Neural cell (in vitro differentiated cells): ENCODE data around the gene PIBF1.
"Not testable (repeated sequence)": the region's sequence is repeated elsewhere in the genome, so short reads cannot be mapped to it uniquely, and the experiment has no call there.

Experiments used
- CTCF ChIP-seq: fragments of 450-650 bp; IDR thresholded peaks from 2 replicates; pipeline ENCODE4 v1.5.1; 2014; ENCODE audit warnings: antibody characterized with exemption, mild to moderate bottlenecking, moderate library complexity; ENCODE audit not compliant: poor library complexity, severe bottlenecking
- EP300 ChIP-seq: fragments of 450-650 bp; conservative IDR thresholded peaks from 2 replicates; pipeline ENCODE4 v1.6.1; 2014; ENCODE audit warnings: antibody characterized with exemption, mild to moderate bottlenecking, moderate library complexity; ENCODE audit not compliant: poor library complexity, severe bottlenecking
- EZH2 ChIP-seq: fragments of 200-600, 300-800 bp; shearing (Covaris generic), sonication (generic); IDR thresholded peaks from 2 replicates; pipeline ENCODE4 v1.6.1; 2014; ENCODE audit warnings: antibody characterized with exemption, low read length, borderline replicate concordance, mild to moderate bottlenecking; ENCODE audit not compliant: insufficient read depth, poor library complexity, severe bottlenecking
- MXI1 ChIP-seq: fragments of 450-650 bp; conservative IDR thresholded peaks from 2 replicates; pipeline ENCODE4 v1.6.1; 2014; ENCODE audit warnings: antibody characterized with exemption, mild to moderate bottlenecking; ENCODE audit not compliant: poor library complexity, severe bottlenecking
- POLR2AphosphoS5 ChIP-seq: IDR thresholded peaks from 2 replicates; pipeline ENCODE4 v1.6.1; 2012
- RAD21 ChIP-seq: fragments of 450-650 bp; conservative IDR thresholded peaks from 2 replicates; pipeline ENCODE4 v1.6.1; 2014; ENCODE audit warnings: antibody characterized with exemption, mild to moderate bottlenecking, moderate library complexity
- REST ChIP-seq: IDR thresholded peaks from 2 replicates; pipeline ENCODE4 v1.6.1; 2012; ENCODE audit warnings: borderline replicate concordance
- SMC3 ChIP-seq: fragments of 450-650 bp; conservative IDR thresholded peaks from 2 replicates; pipeline ENCODE4 v1.6.1; 2014; ENCODE audit warnings: antibody characterized with exemption, mild to moderate bottlenecking, moderate library complexity; ENCODE audit not compliant: poor library complexity
- TAF1 ChIP-seq: IDR thresholded peaks from 2 replicates; pipeline ENCODE4 v1.6.1; 2012; ENCODE audit warnings: low read depth

- TF ChIP-seq CTCF, POLR2AphosphoS5, EZH2, RAD21, REST, EP300, MXI1, TAF1, SMC3: not testable (repeated sequence)
These were observed 266.7 kb downstream of the PIBF1 start for GRCh38 chr13:73048615-73049014.
